OCI-LY1 (cell line): ENCODE measurements around the gene ERCC4.

Experiments
- H2AFZ ChIP-seq: fragments of 200-600 bp; sonication (generic), shearing (Covaris generic); 2 replicates; pipeline ENCODE4 v1.6.0; 2014; ENCODE audit warnings: antibody characterized with exemption, mild to moderate bottlenecking, low read length
- H3F3A ChIP-seq: fragments of 200-600 bp; sonication (generic), shearing (Covaris generic); 2 replicates; pipeline ENCODE4 v1.6.0; 2014; ENCODE audit warnings: mild to moderate bottlenecking, antibody characterized with exemption, low read length, moderate library complexity; ENCODE audit not compliant: insufficient read depth
- H3K27ac ChIP-seq: fragments of 200-600 bp; sonication (generic); 2 replicates; pipeline ENCODE4 v1.5.1; 2014; ENCODE audit warnings: low read length, mixed run types, mild to moderate bottlenecking, low read depth; ENCODE audit not compliant: poor library complexity, severe bottlenecking
- H3K27me3 ChIP-seq: fragments of 200-600 bp; sonication (generic); 2 replicates; pipeline ENCODE4 v1.6.0; 2014; ENCODE audit warnings: antibody characterized with exemption, mild to moderate bottlenecking, low read length, moderate library complexity; ENCODE audit not compliant: insufficient read depth
- H3K36me3 ChIP-seq: fragments of 200-600 bp; sonication (generic); 2 replicates; pipeline ENCODE4 v1.6.1; 2014; ENCODE audit warnings: mild to moderate bottlenecking, antibody characterized with exemption, low read length, moderate library complexity, mixed read lengths; ENCODE audit not compliant: insufficient read depth
- H3K4me1 ChIP-seq: fragments of 200-600 bp; sonication (generic); 2 replicates; pipeline ENCODE4 v1.5.1; 2014; ENCODE audit warnings: mild to moderate bottlenecking, low read length, moderate library complexity; ENCODE audit not compliant: insufficient read depth, severe bottlenecking
- H3K4me2 ChIP-seq: fragments of 200-600 bp; sonication (generic), shearing (Covaris generic); 2 replicates; pipeline ENCODE4 v1.6.1; 2014; ENCODE audit warnings: low read length
- H3K4me3 ChIP-seq: fragments of 200-600 bp; sonication (generic); 2 replicates; pipeline ENCODE4 v1.5.1; 2014; ENCODE audit warnings: low read length, low read depth, mild to moderate bottlenecking, mixed read lengths; ENCODE audit not compliant: poor library complexity, severe bottlenecking
- H3K79me2 ChIP-seq: fragments of 200-600 bp; shearing (Covaris generic); 2 replicates; pipeline ENCODE4 v1.6.1; 2016; ENCODE audit warnings: mixed run types, low read length, mixed read lengths; ENCODE audit not compliant: insufficient read depth
- H3K9ac ChIP-seq: fragments of 200-600 bp; sonication (generic), shearing (Covaris generic); 2 replicates; pipeline ENCODE4 v1.6.1; 2014; ENCODE audit warnings: mild to moderate bottlenecking, low read length, mixed read lengths
- H3K9me2 ChIP-seq: fragments of 200-600 bp; sonication (generic), shearing (Covaris generic); 2 replicates; pipeline ENCODE4 v1.6.1; 2014; ENCODE audit warnings: low read depth, mild to moderate bottlenecking, low read length, mixed read lengths
- H3K9me3 ChIP-seq: fragments of 200-600 bp; shearing (Covaris generic); 2 replicates; pipeline ENCODE4 v1.6.1; 2014; ENCODE audit warnings: low read length, mixed read lengths
- H4K20me1 ChIP-seq: fragments of 200-600 bp; sonication (generic), shearing (Covaris generic); 2 replicates; pipeline ENCODE4 v1.6.0; 2016; ENCODE audit warnings: mild to moderate bottlenecking, low read length; ENCODE audit not compliant: insufficient read depth
- EZH2 ChIP-seq: fragments of 200-600 bp; sonication (generic), shearing (Covaris generic); IDR thresholded peaks from 2 replicates; pipeline ENCODE4 v1.8.0; 2017; ENCODE audit warnings: borderline replicate concordance, mixed run types, mild to moderate bottlenecking, antibody characterized with exemption, low read length, moderate library complexity, mixed read lengths
- TF ChIP-seq, protein P1 (sequence below): fragments of 200-600 bp; sonication (generic), shearing (Covaris generic); IDR thresholded peaks from 2 replicates; pipeline ENCODE4 v1.5.1; 2017; ENCODE audit warnings: mild to moderate bottlenecking, antibody characterized with exemption, low read length, moderate library complexity, mixed read lengths

The ERCC4 gene

DNA sequence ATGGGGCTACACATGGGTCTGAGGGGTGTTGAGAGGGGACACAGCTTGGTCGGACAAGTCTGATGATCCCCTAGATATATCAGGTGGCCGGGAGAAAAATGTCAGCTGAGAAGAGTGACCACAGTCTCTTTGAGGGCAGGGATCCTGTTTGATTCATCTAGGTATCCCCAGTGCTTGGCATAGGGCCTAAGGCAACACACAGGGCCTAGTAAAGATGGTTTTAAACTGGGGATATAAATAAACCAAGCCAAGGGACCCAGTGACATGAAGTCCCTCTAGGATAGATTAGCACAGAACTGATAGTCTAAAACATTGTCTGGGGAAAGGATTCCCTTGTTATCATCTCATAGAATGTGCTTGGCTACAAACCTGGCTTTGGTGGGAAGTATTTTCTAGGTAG is 1.4 kb downstream of the ERCC4 start:
- Histone ChIP-seq H4K20me1 (no peaks in the 10 kb centered on the region), H2AFZ (no peak overlapping the region), H3F3A (no peaks in the 10 kb centered on the region), H3K4me2 (peak overlapping the region; percentile 81), H3K27me3 (no peaks in the 10 kb centered on the region), H3K4me3 (peak overlapping the region; percentile 83), H3K4me1 (peaks cover 19% of the 10 kb centered on the region), H3K9ac (peak overlapping the region; percentile 91; the same call in 1 of the 2 replicates), H3K36me3 (peaks cover 27% of the 10 kb centered on the region; the same call in 1 of the 2 replicates), H3K9me2 (no peaks in the 10 kb centered on the region), H3K9me3 (no peaks in the 10 kb centered on the region), H3K79me2 (no peaks in the 10 kb centered on the region), H3K27ac (no peak overlapping the region)
- TF ChIP-seq, protein P1, sequence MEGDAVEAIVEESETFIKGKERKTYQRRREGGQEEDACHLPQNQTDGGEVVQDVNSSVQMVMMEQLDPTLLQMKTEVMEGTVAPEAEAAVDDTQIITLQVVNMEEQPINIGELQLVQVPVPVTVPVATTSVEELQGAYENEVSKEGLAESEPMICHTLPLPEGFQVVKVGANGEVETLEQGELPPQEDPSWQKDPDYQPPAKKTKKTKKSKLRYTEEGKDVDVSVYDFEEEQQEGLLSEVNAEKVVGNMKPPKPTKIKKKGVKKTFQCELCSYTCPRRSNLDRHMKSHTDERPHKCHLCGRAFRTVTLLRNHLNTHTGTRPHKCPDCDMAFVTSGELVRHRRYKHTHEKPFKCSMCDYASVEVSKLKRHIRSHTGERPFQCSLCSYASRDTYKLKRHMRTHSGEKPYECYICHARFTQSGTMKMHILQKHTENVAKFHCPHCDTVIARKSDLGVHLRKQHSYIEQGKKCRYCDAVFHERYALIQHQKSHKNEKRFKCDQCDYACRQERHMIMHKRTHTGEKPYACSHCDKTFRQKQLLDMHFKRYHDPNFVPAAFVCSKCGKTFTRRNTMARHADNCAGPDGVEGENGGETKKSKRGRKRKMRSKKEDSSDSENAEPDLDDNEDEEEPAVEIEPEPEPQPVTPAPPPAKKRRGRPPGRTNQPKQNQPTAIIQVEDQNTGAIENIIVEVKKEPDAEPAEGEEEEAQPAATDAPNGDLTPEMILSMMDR = no peak
- TF ChIP-seq EZH2 = no peak

- H3K4me3 ChIP-seq = no peak overlapping the region
- TF ChIP-seq EZH2 = no peak
- TF ChIP-seq, protein P1 = peak; percentile 51
- H4K20me1 ChIP-seq = no peaks in the 10 kb centered on the region
- no peak overlapping the region for H3K9ac ChIP-seq
- no peaks in the 10 kb centered on the region for H3K9me3 ChIP-seq
- no peaks in the 10 kb centered on the region for H3K9me2 ChIP-seq
- H3K27me3 ChIP-seq = no peaks in the 10 kb centered on the region
- H2AFZ ChIP-seq = no peak overlapping the region
- H3K36me3 ChIP-seq = peaks cover 35% of the 10 kb centered on the region; the same call in 1 of the 2 replicates
- no peaks in the 10 kb centered on the region for H3F3A ChIP-seq
- H3K79me2 ChIP-seq = no peaks in the 10 kb centered on the region
- peaks cover 19% of the 10 kb centered on the region for H3K4me1 ChIP-seq
- no peak overlapping the region for H3K4me2 ChIP-seq
- H3K27ac ChIP-seq = no peak overlapping the region
These were observed 3.8 kb downstream of the ERCC4 start for GRCh38 chr16:13923703-13924298.

- Histone ChIP-seq H3K4me2 (no peak overlapping the region), H3K36me3 (peaks cover 41% of the 10 kb centered on the region; the same call in 1 of the 2 replicates), H3K9me2 (no peaks in the 10 kb centered on the region)
These were observed 6.5 kb downstream of the ERCC4 start for GRCh38 chr16:13926464-13926863.

More at GRCh38 chr16:13926464-13926863, 6.5 kb downstream of the ERCC4 start:
- H4K20me1 ChIP-seq = no peaks in the 10 kb centered on the region
- no peaks in the 10 kb centered on the region for H3F3A ChIP-seq
- TF ChIP-seq, protein P1 = no peak
- no peak for TF ChIP-seq EZH2
- no peaks in the 10 kb centered on the region for H3K27me3 ChIP-seq
- no peak overlapping the region for H3K9ac ChIP-seq
- no peaks in the 10 kb centered on the region for H3K9me3 ChIP-seq
- H3K4me3 ChIP-seq = no peak overlapping the region
- no peak overlapping the region for H2AFZ ChIP-seq
- no peaks in the 10 kb centered on the region for H3K79me2 ChIP-seq
- H3K4me1 ChIP-seq = peaks cover 4% of the 10 kb centered on the region
- no peak overlapping the region for H3K27ac ChIP-seq
